GM18498 (cell line): ENCODE data around the gene PLET1.
"Not testable (repeated sequence)": the region's sequence is repeated elsewhere in the genome, so short reads cannot be mapped to it uniquely, and the experiment has no call there.

Experiments
- ATAC-seq: cut with Tn5 transposase; IDR thresholded peaks from one replicate; pipeline ENCODE4 v1.9.1; 2021; ENCODE audit warnings: mild to moderate bottlenecking, moderate library complexity; ENCODE audit not compliant: unreplicated experiment

Gene PLET1

DNA sequence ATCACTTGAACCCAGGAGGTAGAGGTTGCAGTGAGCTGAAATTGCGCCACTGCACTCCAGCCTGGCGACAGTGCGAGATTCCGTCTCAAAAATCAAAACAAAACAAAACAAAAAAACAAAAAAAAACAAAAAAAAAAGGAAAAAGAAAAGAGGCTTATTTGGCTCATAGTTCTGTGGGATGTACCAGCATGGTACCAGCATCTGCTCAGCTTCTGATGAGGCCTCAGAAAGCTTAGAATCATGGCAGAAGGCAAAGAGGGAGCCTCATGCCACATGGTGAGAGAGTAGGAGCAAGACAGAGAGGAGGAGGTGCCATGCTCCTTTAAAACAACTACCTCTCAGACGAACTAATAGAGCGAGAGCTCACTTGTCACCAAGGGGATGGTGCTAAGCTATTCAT, 45.0 kb downstream of the PLET1 start:
- ATAC-seq: no peak

DNA sequence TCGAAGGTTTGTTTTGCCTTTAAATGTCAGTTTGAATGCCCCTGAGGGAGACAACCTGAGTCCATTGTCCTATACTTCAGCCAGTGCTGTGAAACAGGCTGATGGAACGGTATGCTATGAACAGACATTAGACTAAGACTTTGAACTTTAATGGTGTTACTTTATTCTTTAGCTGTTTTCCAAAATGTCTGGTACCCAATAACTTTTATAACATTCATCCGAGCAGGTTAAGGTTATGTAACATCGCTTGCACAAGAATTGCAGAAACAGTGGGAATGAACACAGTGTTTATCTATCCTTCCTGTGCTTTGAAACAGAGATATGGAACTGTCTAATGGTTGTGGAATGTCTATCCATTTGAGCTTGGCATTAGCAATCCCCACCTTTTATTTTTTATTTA, 46.9 kb downstream of the PLET1 start:
- no peak for ATAC-seq

DNA sequence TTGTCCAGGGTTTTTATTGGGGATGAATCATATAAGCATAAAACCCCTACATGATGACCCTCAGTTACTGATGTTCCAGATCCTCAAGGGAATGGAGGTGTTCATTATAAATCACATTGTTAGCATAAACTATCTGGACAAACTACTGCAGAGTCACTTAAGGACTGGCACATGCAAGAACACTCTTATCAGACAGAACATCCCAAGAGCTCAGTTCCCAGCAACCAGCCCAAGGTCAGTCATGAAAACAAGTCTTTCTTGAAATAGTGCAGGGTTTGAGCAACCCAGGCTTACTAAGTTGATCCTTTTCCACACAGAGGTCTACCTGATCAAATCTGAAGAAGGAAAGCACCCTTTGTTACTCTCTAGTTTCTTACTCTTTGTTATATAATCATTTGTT, 48.0 kb downstream of the PLET1 start:
- ATAC-seq: no peak

DNA sequence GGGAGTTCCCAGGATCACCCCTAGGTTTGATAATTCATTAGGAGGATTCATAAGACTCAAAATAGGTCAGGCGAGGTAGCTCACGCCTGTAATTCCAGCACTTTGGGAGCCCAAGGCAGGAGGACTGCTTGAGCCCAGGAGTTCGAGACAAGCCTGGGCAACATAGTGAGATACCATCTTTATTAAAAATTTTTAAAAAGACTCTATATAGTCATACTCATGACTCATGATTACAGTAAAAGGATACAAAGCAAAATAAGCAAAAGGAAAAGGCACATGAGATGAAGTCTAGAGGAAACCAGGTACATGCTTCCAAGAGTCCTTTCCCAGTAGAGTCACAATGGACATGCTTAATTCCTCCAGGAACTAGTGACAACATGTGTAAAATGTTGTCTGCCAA, 48.4 kb downstream of the PLET1 start:
- no peak for ATAC-seq

DNA sequence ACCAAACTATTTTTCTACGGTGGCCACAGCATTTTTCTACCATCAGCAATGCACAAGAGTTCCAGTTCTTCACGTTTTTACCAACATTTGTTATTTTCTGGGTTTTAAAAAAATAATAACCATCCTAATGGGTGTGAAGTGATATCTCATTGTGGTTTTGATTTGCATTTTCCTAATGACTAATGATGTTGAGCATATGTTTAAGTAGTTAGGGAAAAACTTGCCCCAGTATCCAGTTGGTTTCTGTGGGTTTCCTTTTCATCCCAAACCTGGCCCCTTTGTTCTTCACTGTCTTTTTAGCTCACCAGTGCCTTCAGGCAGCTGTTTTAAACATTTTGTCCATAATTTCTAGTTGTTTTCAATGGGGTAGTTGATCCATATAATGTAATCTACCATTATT, 49.1 kb downstream of the PLET1 start:
- ATAC-seq: no peak

DNA sequence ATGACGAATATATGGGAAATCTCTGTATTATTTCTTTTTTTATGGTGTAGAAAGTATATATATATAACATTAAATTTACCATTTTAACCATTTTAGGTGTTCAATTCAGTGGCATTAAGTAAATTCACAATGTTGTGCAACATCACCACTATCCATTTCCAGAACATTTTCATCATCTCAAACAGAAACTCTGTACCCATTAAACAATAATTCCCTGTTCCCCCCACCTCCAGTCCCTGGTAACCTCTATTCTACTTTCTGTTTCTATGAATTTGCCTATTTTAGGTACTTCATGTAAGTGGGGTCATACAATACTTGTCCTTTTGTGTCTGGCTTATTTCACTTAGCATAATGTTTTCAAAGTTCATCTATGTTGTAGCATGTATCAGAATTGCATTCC, 49.8 kb downstream of the PLET1 start:
- no peak for ATAC-seq

DNA sequence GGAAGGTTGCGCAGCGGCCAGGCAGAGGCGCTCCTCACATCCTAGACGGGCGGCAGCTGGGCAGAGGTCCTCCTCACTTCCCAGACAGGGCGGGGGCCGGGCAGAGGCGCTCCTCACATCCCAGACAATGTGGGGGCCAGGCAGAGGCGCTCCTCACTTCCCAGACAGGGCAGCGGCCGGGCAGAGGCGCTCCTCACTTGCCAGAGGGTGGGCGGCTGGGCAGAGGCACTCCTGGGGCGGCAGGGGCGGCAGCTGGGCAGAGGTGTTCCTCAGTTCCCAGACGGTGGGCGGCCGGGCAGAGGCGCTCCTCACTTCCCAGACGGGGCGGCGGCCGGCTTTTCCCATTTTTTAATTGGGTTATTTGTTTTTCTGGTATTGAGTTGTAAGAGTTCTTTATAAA, 54.6 kb downstream of the PLET1 start:
- no peak for ATAC-seq

DNA sequence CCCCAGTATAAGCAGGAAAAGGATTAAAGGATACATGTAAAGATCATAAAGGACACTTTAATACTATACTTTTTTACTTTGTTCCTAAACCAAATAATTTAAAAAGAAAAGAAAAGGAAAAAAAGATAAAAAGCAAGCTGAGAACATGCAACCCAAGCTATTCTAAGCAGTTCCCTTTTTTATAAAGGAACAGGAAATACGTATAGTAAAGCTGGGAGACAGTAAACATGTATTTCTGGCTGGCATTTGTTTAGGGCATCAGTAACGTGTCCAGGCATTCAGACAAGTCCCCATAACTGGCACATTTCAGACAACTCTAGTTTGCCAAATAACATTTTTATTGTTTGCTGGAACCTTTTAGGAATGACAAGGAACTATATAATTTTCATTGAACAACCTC, 60.4 kb downstream of the PLET1 start:
- ATAC-seq: no peak

DNA sequence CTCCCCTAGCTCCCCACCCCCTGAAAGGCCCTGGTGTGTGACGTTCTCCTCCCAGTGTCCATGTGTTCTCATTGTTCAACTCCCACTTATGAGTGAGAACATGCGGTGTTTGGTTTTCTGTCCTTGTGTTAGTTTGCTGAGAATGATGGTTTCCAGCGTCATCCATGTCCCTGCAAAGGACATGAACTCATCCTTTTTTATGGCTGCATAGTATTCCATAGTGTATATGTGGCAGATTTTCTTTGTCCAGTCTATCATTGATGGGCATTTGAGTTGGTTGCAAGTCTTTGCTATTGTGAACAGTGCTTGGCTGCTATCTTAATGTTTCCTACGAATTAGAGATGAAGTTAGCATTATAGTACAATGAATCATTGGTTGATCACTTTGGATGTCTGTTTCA, 61.6 kb downstream of the PLET1 start:
- not testable (repeated sequence) for ATAC-seq
